SK-MEL-5 (cell line): ENCODE data around the gene CDON. TPM values are rescaled to one million over a fixed set of nuclear protein-coding genes. Genes with fewer than 3 reads are reported as not detected.
"Not testable (repeated sequence)": the region's sequence is repeated elsewhere in the genome, so short reads cannot be mapped to it uniquely, and the experiment has no call there.

Experiments used
- DNase-seq: peaks from one replicate; pipeline ENCODE4 v3.0.0-alpha.2; 2016; ENCODE audit warnings: low read depth, low spot score
- in situ Hi-C: cut with HindIII; loops from 2 replicates; pipeline ENCODE4 v1.10.0; 2016; ENCODE audit warnings: low sequenced_read_pairs, high pct_unique_total_duplicates, low pct_unique_long_range_greater_than_20kb
- total RNA-seq: library from RNA; depleted of rRNA; stranded (reverse); fragments of >200 nt; shearing (Covaris generic); gene quantifications from 2 replicates; pipeline ENCODE4 v1.2.3, GENCODE V29; 2014

The CDON gene
- total RNA-seq, 1 experiment from 2014 or later = 8.6 TPM

DNA sequence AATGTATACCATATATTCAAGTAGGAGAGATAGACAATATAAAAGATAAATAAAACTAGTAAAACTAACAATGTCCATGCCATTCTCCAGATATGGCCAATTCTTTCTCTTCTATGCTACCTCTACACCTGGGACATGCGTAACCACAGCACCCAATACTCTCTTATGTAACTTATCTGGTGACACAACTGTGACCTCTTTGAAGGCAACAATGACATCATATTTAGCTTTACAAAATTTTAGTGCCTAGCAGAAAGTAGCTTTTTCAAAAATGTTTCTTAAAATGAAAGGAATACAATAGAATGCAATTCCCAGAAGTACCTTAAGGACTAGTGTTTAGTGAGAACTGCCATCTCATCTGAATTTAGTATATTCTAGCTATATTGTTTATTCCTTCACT is 36.8 kb downstream of the CDON start:
- no peak for DNase-seq
- in situ Hi-C loops = no loop called here

DNA sequence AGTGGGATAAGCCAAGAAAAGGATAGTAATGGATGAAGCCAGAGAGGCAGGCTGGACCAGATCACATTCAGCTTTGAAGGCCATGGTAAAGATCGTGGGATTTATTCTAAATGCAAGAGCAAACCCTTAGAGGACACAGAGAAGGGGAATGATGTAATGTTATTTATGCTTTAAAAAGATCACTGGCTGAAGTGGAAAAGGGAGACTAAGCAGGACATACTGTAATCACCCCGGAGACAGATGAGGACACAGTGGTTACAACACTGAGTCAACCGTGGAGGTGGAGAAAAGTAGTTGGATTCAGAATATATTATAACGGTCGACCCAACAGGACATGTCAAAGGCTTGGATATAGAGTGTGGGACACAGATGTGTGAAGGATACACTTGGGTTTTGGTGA is 38.5 kb downstream of the CDON start:
- no peak for DNase-seq
- in situ Hi-C loops = no loop called here

DNA sequence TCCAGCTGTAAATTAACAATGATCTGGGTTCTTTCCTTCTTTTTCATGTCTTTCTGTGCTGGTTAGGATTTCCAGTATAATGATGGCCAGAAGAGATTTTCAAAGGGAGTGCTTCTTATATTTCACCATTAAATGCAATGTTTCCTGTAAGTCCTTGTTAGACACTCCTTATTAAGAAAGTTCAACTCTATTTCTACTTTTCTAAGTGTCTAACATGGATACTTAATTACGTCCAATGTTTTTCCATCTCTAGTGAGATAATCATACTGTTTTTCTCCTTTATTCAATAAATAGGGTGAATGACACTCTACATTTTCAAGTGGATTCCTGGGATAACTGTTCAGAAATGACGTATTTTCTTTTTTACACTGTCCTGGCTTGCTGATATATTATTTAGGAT is 49.8 kb downstream of the CDON start:
- in situ Hi-C loops = no loop called here

DNA sequence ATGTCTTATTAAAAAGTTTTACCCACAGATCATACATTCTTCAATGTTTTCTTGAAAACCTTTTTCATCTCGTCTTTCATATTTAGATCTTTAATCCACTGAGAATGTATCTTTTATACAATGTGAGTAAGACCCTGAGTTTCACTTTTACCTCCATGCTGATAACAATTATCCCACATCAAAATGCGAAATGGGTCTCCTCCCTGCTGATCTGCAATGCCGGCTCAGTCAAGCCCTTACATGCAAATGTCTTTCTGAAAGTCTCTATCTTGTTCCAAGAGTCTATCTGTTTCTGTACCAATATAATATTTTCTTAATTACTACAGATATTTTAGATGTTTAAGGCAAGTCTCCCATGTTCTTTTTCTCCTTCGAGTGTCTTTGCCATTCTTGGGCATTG is 50.9 kb downstream of the CDON start:
- in situ Hi-C loops = no loop called here

More for the DNA sequence above, 49.8 kb downstream of the CDON start:
- no peak for DNase-seq

DNA sequence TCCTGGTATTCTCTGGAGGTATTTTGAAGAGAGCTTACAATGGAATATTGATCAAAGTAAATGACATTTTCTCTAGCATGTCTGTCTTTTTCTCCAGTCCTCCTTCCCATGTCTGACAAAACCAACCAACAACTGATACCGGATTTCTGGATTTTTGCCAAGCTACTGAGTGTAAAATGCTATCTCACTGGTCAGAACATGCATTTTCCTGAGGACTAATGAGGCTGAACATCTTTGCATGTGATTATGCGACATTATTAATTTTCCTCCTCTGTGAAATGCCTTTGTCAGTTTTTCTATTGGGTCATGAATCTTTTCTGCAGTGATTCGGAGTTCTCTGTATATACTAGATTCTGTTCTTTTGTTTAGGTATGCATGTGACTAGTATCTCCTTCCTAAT is 51.4 kb downstream of the CDON start:
- DNase-seq = no peak
- in situ Hi-C loops = no loop called here

More for the DNA sequence above, 50.9 kb downstream of the CDON start:
- DNase-seq = no peak

DNA sequence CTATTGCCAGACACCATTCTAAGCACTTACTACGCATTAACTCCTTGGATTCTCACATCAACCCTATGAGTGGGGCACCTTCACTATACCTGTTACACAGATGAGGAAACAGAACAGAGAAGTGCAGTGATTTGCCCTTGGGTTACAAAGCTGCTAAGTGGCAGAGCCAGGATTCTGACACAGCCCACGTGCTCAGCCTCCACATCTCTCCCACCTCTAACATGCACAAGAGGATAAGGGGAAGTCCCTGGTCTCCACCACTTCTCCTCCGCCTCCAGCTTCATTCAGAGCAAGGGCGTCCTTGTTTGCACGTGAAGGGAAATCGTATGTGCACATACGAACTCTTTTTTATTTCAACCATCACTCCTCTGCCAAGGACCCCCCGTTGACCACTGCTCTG is 53.7 kb downstream of the CDON start:
- DNase-seq = no peak
- in situ Hi-C loops = no loop called here

DNA sequence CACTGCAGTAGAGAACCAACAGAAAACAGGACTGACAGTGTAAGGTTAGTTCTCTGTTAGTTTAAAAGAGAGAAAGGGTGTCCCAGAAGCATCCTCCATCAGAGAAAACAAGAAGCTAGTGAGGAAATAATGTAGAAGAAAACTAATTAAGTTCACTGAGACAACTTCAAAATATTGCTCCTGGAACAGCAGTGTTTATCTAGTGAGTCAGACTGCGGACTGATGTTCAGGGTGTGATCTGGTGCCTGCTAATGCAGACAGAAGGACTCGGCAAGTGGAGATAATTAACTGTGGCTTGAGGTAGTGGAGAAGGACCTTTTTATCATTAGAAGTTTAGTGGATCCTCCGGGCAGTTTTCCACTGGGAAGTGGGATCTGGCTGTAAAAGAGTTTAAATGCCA is 55.4 kb downstream of the CDON start:
- in situ Hi-C loops = no loop called here
- no peak for DNase-seq

DNA sequence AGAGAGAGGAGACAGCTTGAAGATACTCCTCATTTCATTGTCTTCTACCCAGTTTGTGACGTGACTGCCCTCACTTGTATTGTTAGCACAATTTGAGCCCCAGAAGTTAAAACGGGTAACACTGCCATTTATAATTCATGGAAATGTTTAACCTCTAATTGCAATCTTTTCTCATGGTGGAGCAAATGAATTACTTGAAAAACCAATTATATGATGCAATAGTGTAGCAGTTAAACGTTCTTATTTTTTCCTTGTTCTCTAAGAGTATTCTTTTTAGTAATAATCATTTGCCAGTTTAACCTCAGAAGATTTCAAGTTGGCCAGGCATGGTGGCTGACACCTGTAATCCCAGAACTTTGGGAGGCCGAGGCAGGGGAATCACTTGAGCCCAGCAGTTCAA is 56.6 kb downstream of the CDON start:
- in situ Hi-C loops = no loop called here
- no peak for DNase-seq

DNA sequence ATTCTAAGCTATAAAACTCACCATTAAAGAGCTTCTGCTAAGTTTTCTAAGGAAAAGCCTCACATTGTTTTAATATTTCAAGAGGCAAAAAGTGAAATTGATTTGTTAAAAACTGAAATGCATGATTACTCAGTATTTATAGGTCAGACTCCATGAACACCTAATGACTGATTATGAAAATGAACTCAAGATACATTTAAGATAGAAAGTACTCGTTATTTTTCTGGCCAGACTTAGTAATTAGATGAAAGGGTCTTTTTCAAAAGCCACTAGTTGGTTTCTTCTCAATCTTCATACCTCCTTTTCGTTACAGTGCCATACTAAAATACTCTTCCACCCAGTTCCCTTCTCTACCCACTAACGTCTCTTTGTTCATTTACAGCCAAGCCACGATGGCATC is 60.5 kb downstream of the CDON start:
- DNase-seq = no peak
- in situ Hi-C loops = no loop called here

DNA sequence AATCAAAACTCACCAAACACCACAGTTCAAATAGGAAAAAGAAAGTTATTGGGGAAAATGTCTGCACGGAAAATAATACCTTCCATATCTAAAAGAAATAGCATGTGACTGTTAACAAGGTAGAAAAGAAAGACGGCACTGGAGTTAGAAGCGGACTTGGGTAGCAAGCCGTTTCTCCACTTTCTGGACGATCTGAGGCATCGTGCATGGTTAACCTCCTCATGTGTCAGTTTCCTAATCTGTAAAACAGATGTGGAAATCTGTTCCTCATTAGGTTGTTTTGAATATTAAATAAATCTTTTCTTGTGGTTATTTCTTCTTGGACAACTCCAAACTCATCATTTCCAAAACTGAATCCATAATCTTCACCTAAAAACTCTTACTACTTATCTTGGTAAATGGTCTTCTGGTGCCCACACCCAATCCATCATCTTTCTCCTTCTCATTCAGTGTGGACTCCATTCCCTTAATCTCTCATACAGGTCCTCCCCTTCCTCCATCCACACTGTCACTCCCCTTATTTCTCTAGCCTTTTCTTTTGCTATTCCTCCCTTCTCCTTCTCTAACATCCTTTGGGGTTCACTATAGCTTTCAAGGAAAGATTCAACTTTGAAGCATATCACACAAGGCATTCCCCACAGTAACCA is 63.3 kb downstream of the CDON start:
- no peak for DNase-seq
- in situ Hi-C loops = no loop called here

DNA sequence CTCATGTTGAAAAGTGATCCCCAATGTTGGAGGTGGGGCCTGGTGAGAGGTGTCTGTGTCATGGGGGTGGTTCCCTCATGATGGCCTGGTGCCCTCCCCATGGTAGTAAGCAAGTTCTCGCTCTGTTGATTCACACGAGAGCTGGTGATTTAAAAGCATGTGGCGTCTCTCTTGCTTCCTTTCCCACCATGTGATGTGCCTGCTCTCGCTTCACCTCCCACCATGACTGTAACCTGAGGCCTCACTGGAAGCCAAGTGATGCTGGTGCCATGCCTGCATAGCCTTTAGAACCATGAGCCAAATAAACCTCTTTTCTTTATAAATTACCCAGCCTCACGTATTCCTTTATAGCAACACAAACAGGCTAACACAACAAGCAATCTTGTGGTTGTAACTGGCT is 64.4 kb downstream of the CDON start:
- in situ Hi-C loops = no loop called here

DNA sequence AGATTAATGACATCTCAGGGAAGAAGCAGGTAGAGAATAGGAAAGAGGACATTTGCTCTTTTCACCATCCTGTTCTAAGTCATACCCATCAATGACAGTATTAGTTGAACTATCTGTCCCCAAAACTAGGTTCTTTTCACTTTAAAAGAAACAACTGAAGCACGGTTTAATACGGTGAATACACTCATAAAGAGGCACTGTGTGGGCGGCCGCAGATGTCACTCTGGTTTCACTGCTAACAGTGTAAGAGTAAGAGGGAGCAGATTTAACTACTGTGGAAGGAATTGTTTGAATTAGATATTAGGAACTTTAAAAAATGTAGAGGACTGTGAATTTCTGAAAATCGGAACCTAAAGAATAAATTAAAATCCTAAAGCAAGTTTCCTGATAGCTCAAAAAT is 67.4 kb downstream of the CDON start:
- in situ Hi-C loops = no loop called here

More for the DNA sequence above, 64.4 kb downstream of the CDON start:
- DNase-seq = no peak

DNA sequence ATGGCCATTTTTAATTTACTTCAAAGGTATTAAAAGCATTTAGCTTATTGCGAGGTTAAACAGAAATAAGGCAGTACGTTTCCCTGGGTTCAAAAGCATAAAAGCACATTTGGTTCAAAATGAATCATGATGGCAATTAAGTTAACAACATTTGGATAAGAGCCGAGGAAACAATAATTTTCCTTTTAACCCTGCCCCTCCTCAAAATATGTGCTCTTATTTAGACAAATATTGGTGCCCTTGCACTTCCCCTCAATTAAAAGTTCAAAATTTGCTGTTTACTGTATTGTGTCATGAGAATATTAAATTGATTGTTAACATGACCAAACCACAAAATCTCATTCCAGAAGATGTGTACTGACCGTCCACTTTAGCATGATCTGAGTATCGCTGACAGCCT is 68.2 kb downstream of the CDON start:
- in situ Hi-C loops = no loop called here
- DNase-seq = no peak

More for the DNA sequence above, 67.4 kb downstream of the CDON start:
- DNase-seq = no peak

DNA sequence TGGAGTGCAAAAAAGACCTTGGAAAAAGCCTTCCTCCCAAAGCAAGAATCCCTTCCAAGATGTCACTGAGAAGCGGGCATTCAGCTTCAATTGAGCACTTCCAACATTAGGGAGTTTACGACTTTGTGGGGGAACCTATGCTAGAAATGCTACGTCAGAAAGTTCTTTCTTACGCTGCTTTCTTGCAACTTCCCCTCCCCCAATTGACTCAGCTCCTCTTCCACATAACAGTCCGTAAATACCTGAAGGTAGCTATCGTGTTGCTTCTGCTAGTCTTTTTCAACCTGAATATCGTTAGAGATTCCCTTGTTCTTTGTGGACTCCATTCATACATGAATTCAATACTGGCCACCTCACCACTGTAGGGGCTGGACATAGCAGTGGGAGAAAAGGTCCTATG is 69.8 kb downstream of the CDON start:
- in situ Hi-C loops = no loop called here
- no peak for DNase-seq

DNA sequence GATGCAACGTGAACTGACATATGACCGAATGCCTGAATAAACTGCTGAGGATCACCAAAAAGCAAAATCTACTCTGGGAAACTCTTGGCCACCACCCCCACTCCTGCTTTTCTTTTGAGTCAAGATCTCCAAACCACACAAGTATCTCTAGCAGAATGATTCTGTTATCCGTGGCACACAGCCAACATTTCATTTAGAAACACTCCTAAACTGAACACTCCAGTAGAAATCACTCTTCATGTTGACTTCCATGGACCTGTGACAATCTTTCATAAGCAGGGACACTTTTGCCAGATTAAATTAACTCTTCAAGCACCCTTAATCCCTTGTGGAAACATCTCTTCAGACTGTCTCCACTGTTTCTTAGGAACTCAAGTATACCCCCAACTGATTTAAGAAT is 72.4 kb downstream of the CDON start:
- DNase-seq = no peak
- in situ Hi-C loops = no loop called here

DNA sequence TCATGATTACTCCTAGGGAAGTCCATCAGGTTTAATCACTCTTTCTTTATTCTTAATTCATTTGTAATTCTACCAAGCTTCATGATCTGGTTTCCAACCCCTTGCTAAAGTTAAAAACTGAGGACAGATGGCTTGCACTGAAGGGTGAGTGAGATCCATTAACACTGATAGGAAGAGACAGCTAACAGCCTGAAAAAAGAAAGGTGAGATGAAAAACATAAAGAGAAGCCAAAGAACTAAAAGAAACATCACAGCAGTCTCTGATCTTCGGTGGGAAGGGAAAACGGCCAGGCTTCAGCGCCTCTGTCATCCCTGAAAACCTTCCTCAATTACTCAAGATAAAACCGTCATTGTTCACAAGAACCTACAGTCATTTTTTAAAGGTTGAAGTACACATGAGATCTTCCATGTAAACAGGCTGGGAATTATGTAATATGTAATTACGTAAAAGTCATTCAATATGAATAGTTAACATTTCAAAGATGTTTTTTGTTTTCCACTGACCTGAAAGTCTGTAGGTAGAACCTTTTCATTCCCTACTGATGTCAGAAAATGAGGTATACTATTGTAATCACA is 75.5 kb downstream of the CDON start:
- in situ Hi-C loops = no loop called here
- DNase-seq = peak; percentile 52

DNA sequence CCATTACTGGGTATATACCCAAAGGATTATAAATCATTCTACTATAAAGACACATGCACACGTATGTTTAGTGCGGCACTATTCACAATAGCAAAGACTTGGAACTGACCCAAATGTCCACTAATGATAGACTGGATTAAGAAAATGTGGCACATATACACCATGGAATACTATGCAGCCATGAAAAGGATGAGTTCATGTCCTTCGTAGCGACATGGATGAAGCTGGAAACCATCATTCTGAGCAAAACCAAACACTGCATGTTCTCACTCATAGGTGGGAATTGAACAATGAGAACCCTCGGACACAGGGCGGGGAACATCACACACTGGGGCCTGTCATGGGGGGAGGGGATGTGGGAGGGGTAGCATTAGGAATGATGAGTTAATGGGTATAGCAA is 76.7 kb downstream of the CDON start:
- in situ Hi-C loops, DNase-seq: not testable (repeated sequence)

DNA sequence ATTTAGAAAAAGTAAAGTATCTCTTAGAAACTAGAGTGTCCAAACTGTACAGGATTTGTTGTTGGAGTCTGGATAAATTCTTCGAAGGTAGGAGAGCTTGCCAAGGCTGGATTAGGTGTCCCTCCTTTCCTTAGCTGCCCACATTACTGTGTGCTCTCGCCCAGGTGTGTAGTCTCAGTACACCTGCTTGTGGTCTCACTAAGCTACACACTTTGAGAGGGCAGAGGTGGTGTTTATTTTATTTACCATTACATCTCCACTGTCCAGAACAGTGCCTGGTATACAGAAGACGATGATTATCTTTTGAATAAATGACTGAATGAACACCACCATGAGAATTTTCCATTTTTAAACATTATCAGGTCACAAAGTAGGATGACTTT is 80.3 kb downstream of the CDON start:
- DNase-seq = no peak
- in situ Hi-C loops = no loop called here

DNA sequence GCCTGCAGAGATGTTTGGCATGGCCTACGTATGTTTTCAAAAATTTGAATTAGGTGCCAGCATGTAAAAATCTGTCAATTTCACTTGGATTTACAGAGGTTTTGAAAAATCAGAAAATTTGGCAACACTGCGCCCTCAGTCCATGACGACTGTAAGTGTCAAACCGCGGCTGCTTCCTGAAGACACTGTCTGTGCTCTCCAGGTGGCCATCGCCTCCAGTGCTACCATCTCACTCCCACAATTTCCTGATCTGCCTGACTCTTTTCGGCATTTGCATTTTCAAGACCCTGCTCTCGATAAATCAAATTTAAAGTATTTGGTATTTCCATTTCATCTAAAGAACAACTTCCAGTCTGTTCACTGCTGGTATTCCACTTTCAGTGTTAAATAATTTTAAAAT is 82.2 kb downstream of the CDON start:
- no peak for DNase-seq
- in situ Hi-C loops = no loop called here

DNA sequence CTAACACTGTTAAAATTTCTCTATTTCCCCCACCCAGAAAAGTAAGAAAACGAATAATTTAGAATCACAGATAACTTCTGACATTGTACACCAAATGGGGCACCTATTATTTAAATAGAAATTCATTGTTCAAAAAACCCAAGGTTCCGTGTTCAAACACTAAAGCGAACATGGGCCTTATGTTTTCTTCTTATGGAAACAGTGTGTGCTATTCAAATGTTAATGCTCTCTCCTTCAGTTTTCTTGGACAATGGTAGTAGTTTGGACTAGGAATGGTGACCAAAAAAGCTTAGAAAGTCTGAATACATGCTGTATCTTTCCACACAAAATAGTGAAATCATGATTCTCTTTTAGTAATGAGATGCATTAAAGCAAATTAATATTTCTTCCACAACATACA is 83.2 kb downstream of the CDON start:
- in situ Hi-C loops = no loop called here
- no peak for DNase-seq
